ENCODE results near the gene HLX.

HLX gene

GRCh38 chr1:220901881-220902280, 22.6 kb downstream of the HLX start:
- Histone ChIP-seq H3K4me3 (IDR thresholded peaks at IDR 0.05; ENCODE audit: insufficient read depth, low read depth, low read length) (no peak overlapping the region), H3K27ac (no peak overlapping the region), H3K4me1 (ENCODE audit: low read depth, poor library complexity, severe bottlenecking) (no peaks in the 10 kb centered on the region), H3K79me2 (ENCODE audit: insufficient read depth, low read depth) (no peaks in the 10 kb centered on the region), H3K9ac (no peak overlapping the region), H4K20me1 (ENCODE audit: insufficient read depth) (no peaks in the 10 kb centered on the region), H3K4me2 (no peak overlapping the region), H2AFZ (ENCODE audit: low read depth) (no peak overlapping the region), H3K36me3 (ENCODE audit: insufficient read depth) (no peaks in the 10 kb centered on the region), H3K27me3 (ENCODE audit: insufficient read depth, low read depth) (no peaks in the 10 kb centered on the region)
- no peak for TF ChIP-seq CTCF (conservative IDR thresholded peaks at IDR 0.05; ENCODE audit: low read depth, low read length)

DNA sequence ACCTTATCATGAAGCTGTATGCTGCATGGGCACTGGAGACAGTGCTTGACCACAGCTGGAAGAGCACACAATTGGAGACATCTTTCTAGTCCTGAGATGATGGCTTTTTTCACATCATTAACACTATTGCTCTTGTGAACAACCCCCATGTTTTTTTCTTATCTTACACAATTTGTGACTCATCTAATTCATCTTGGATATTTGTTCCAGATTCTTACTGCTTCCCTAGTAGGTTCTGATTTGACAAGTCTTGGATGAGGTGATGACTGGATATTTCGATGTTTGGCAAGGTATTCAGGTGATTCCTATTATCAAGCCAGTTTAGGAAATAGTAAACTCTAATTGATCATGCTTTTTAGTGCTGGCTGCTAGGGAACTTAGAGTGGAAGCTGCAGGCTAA, 23.7 kb downstream of the HLX start:
- TF ChIP-seq CTCF (conservative IDR thresholded peaks at IDR 0.05; ENCODE audit: low read depth, low read length) = no peak
- H3K27me3 ChIP-seq (ENCODE audit: insufficient read depth, low read depth) = no peaks in the 10 kb centered on the region
- no peaks in the 10 kb centered on the region for H3K36me3 ChIP-seq (ENCODE audit: insufficient read depth)

DNA sequence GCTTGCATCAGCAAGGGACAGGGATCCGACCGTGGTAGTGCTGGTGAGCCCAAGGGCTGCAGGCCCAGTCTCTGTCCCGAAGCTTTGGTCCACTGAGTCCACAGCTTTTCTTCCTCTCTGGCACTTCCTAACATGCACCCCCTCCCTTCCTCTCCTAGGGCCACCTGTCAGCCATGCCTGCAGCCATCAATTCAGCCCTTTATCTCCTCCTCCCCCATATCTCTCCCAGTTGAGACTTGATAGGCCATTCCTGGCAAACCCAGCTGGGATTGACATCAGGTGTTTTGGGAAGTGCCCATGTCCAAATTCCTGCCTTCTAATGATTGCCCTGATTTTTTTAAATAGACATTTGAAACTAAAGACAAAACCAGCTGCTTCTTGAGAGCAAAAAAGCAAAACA, 25.6 kb downstream of the HLX start:
- Histone ChIP-seq H3K79me2 (ENCODE audit: insufficient read depth, low read depth) (no peaks in the 10 kb centered on the region), H3K4me1 (ENCODE audit: low read depth, poor library complexity, severe bottlenecking) (no peaks in the 10 kb centered on the region), H4K20me1 (ENCODE audit: insufficient read depth) (no peaks in the 10 kb centered on the region), H3K27me3 (ENCODE audit: insufficient read depth, low read depth) (no peaks in the 10 kb centered on the region), H3K4me3 (IDR thresholded peaks at IDR 0.05; ENCODE audit: insufficient read depth, low read depth, low read length) (no peak overlapping the region), H3K36me3 (ENCODE audit: insufficient read depth) (no peaks in the 10 kb centered on the region), H3K4me2 (no peak overlapping the region), H3K9ac (no peak overlapping the region), H2AFZ (ENCODE audit: low read depth) (no peak overlapping the region), H3K27ac (no peak overlapping the region)
- no peak for TF ChIP-seq CTCF (conservative IDR thresholded peaks at IDR 0.05; ENCODE audit: low read depth, low read length)

More for the DNA sequence above, 23.7 kb downstream of the HLX start:
- H3K4me3 ChIP-seq (IDR thresholded peaks at IDR 0.05; ENCODE audit: insufficient read depth, low read depth, low read length) = no peak overlapping the region
- no peak overlapping the region for H3K9ac ChIP-seq
- no peak overlapping the region for H2AFZ ChIP-seq (ENCODE audit: low read depth)
- H3K27ac ChIP-seq = no peak overlapping the region
- H3K4me1 ChIP-seq (ENCODE audit: low read depth, poor library complexity, severe bottlenecking) = no peaks in the 10 kb centered on the region
- no peaks in the 10 kb centered on the region for H4K20me1 ChIP-seq (ENCODE audit: insufficient read depth)
- H3K79me2 ChIP-seq (ENCODE audit: insufficient read depth, low read depth) = no peaks in the 10 kb centered on the region
- H3K4me2 ChIP-seq = no peak overlapping the region

- Histone ChIP-seq H3K4me3 (IDR thresholded peaks at IDR 0.05; ENCODE audit: insufficient read depth, low read depth, low read length) (no peak overlapping the region), H3K4me2 (no peak overlapping the region), H3K36me3 (ENCODE audit: insufficient read depth) (no peaks in the 10 kb centered on the region), H3K79me2 (ENCODE audit: insufficient read depth, low read depth) (no peaks in the 10 kb centered on the region), H3K27me3 (ENCODE audit: insufficient read depth, low read depth) (no peaks in the 10 kb centered on the region), H4K20me1 (ENCODE audit: insufficient read depth) (no peaks in the 10 kb centered on the region), H2AFZ (ENCODE audit: low read depth) (no peak overlapping the region), H3K4me1 (ENCODE audit: low read depth, poor library complexity, severe bottlenecking) (no peaks in the 10 kb centered on the region), H3K27ac (no peak overlapping the region), H3K9ac (no peak overlapping the region)
- no peak for TF ChIP-seq CTCF (conservative IDR thresholded peaks at IDR 0.05; ENCODE audit: low read depth, low read length)
These were observed 26.7 kb downstream of the HLX start for GRCh38 chr1:220905650-220906560.

All from KMS-11 (cell line).